OCI-LY3 (cell line): Measurements from ENCODE around the gene C11orf87.

Experiments used
- EZH2phosphoT487 ChIP-seq: fragments of 200-600 bp; shearing (Covaris generic); IDR thresholded peaks from 2 replicates; pipeline ENCODE4 v1.6.1; 2018; ENCODE audit warnings: antibody characterized with exemption, mixed run types, low read depth
- TF ChIP-seq, protein P1 (sequence below): fragments of 200-600, 300-600 bp; sonication (generic); IDR thresholded peaks from 2 replicates; pipeline ENCODE4 v1.5.1; 2014; ENCODE audit warnings: antibody characterized with exemption, low read length, low read depth

DNA sequence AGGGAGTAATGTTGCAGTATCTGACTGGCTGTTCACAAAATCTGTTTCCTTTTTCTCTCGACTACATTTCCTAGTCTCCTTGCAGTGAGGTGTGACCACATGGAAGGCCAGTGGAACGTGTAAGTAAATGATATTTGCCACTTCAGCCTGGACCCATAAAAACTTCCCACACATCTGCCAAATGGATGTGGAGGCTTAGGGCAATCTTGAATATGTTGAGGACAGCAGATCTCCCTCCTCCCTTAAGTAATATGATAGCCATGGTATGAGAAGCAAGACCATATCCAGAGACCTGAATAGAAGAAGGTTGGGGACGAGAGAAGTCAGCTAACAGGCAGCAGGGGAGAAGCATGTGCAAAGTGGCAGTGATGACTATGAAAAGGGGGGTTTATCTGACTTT is 33.0 kb upstream of the C11orf87 start:
- TF ChIP-seq, protein P1, sequence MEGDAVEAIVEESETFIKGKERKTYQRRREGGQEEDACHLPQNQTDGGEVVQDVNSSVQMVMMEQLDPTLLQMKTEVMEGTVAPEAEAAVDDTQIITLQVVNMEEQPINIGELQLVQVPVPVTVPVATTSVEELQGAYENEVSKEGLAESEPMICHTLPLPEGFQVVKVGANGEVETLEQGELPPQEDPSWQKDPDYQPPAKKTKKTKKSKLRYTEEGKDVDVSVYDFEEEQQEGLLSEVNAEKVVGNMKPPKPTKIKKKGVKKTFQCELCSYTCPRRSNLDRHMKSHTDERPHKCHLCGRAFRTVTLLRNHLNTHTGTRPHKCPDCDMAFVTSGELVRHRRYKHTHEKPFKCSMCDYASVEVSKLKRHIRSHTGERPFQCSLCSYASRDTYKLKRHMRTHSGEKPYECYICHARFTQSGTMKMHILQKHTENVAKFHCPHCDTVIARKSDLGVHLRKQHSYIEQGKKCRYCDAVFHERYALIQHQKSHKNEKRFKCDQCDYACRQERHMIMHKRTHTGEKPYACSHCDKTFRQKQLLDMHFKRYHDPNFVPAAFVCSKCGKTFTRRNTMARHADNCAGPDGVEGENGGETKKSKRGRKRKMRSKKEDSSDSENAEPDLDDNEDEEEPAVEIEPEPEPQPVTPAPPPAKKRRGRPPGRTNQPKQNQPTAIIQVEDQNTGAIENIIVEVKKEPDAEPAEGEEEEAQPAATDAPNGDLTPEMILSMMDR: no peak
- TF ChIP-seq EZH2phosphoT487: no peak
